GOT3 (cell line): ENCODE results near the gene CPED1.
"Not testable (repeated sequence)": the region's sequence is repeated elsewhere in the genome, so short reads cannot be mapped to it uniquely, and the experiment has no call there.

Experiments used
- DNase-seq: peaks from one replicate; lab custom pipeline; 2025; ENCODE audit warnings: mixed read lengths; lab: John Stamatoyannopoulos, UW

Gene CPED1

GRCh38 chr7:121069346-121070100, 81.0 kb downstream of the CPED1 start:
- no peak for DNase-seq

- DNase-seq = no peak
Measured at GRCh38 chr7:121071132-121071531, 82.6 kb downstream of the CPED1 start.

- DNase-seq = no peak
Measured at GRCh38 chr7:121071662-121072061, 83.2 kb downstream of the CPED1 start.

- no peak for DNase-seq
Measured at GRCh38 chr7:121072826-121073225, 84.3 kb downstream of the CPED1 start.

- DNase-seq = no peak
Measured at GRCh38 chr7:121073463-121074099, 85.1 kb downstream of the CPED1 start.

- DNase-seq = not testable (repeated sequence)
Measured at GRCh38 chr7:121075424-121075841, 86.9 kb downstream of the CPED1 start.

GRCh38 chr7:121075952-121076349, 87.4 kb downstream of the CPED1 start:
- DNase-seq = no peak

GRCh38 chr7:121076350-121077164, 88.0 kb downstream of the CPED1 start:
- no peak for DNase-seq

GRCh38 chr7:121077165-121077630, 88.7 kb downstream of the CPED1 start:
- DNase-seq = no peak

- no peak for DNase-seq
Measured at GRCh38 chr7:121078701-121079227, 90.3 kb downstream of the CPED1 start.

GRCh38 chr7:121079425-121080169, 91.1 kb downstream of the CPED1 start:
- DNase-seq = no peak

GRCh38 chr7:121080257-121080912, 91.9 kb downstream of the CPED1 start:
- no peak for DNase-seq

- no peak for DNase-seq
Measured at GRCh38 chr7:121080913-121081326, 92.4 kb downstream of the CPED1 start.

GRCh38 chr7:121081327-121081936, 92.9 kb downstream of the CPED1 start:
- no peak for DNase-seq

- no peak for DNase-seq
Measured at GRCh38 chr7:121082400-121083101, 94.0 kb downstream of the CPED1 start.

- DNase-seq = no peak
Measured at GRCh38 chr7:121083138-121083789, 94.8 kb downstream of the CPED1 start.

- DNase-seq = no peak
Measured at GRCh38 chr7:121083790-121084251, 95.3 kb downstream of the CPED1 start.

- DNase-seq = no peak
Measured at GRCh38 chr7:121084256-121084655, 95.7 kb downstream of the CPED1 start.

GRCh38 chr7:121084748-121085336, 96.3 kb downstream of the CPED1 start:
- DNase-seq = no peak
